Adrenal gland (tissue), 5 donors: ENCODE measurements around the gene ACVR2B.

Source experiments
- CTCF ChIP-seq, 6 experiments: fragments of 450-650 bp in 4 of 6; fragments of 200-600 bp in 2 of 6; sonication (generic) in 1 of 6; IDR thresholded peaks; 1 replicate in 5 of 6; 2 replicates in 1 of 6; pipeline versions ENCODE4 v1.5.1 to v1.8.0; 2016 to 2021; ENCODE audit warnings: antibody characterized with exemption in 6 of 6, mild to moderate bottlenecking in 2 of 6, moderate library complexity in 1 of 6
- POLR2A ChIP-seq, 2 donors: fragments of 450-650 bp; IDR thresholded peaks; one replicate each; pipeline ENCODE4 v1.6.1; 2017; ENCODE audit warnings: antibody characterized with exemption in 2 of 2, mild to moderate bottlenecking in 2 of 2, moderate library complexity in 1 of 2
- donor health status: DM: no; HTN: no; CAD: no.

DNA sequence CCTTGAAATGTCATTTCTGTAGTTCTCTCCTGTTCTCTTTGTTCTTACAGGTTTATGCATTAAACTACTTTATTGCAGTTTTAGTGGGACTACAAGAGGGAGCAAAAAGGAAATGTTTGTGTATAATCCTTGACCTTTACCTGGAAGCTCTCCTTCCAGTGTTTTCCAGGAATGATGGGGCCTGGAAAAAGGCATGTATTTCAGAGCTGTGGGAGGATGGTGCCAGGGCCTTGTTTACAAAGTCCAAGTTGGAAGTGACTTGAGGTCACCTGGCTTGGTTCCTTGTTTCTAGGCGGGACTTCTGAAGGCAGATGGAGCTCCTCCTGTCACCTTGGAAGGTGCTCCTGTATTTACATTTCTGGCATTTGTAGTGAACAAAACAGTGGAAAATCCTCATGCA, 15.1 kb downstream of the ACVR2B start:
- TF ChIP-seq CTCF (IDR thresholded peaks at IDR 0.05): no peak
- no peak for TF ChIP-seq POLR2A (IDR thresholded peaks at IDR 0.05)
